NCI-H2081 treated with DMSO at 0.1 percent for 48 hours (cell line): ENCODE results near the gene ZNF584.
A peak's percentile ranks its signal among the peaks of the same experiment; 100 is the strongest.
"Not testable (repeated sequence)": the region's sequence is repeated elsewhere in the genome, so short reads cannot be mapped to it uniquely, and the experiment has no call there.

Experiments used
- DNase-seq: peaks from one replicate; lab custom pipeline; 2025; lab: John Stamatoyannopoulos, UW

Gene ZNF584

DNA sequence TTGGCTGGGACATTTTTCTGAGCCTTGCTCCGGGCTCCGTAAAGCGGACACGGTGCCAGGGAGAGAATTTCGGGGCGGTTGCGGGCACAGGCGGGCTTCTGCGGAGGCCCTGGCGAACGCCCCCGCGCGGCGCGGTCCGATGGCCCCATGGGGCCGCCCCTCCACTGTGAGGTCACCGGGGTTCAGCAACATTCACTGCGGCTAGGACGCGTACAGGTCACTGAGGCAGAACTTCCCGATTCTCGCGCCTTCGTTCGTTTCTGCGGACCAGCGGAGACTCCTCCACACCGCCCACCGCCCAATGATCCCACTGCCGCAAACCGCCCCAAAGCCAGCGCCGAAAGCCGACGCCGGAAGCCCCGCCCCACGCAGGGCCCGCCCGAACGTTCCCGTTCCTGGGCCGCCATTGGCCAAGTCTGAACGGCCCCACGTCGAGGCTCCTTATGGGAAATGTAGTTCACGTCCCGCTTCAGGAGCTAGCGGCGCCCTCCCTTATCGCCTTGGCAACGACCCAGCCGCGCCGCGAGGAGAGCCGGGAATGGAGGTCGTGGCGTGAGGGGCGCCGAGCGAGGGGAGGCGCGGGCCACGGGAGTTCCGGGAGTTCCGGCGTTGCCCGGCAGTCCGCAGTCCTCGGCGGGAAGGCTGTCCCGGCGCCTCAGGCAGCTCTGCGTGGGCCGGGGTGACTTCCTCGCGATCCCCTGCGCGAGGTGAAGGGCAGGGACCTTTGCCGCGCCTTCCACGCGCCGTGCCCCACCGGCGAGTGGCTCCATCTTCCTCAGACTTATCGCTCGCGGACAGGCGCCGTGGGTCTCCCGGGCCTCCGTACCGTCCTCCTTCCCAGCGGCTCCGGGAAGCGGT is at the start of gene ZNF584:
Gene ZNF584, plus strand, starts transcription at position 498 of the 858 bp plus-strand sequence. CDS start 499 bp downstream, outside the sequence.
- DNase-seq = peak; percentile 87

GRCh38 chr19:58361900-58362271 is 46.6 kb upstream of the ZNF584 start:
- no peak for DNase-seq

- peak; percentile 69 for DNase-seq
Measured at GRCh38 chr19:58362272-58362994, 46.0 kb upstream of the ZNF584 start, which contains the start of gene ZNF497. Gene ZNF497, minus strand, starts transcription at chr19:58362751. Its CDS starts 5,116 bp downstream, at chr19:58357635.

GRCh38 chr19:58364146-58364545 is 44.3 kb upstream of the ZNF584 start:
- DNase-seq = no peak

- DNase-seq = no peak
Measured at GRCh38 chr19:58366585-58367430, 41.6 kb upstream of the ZNF584 start.

- no peak for DNase-seq
Measured at GRCh38 chr19:58367698-58368454, 40.6 kb upstream of the ZNF584 start.

GRCh38 chr19:58368561-58369360 is 39.7 kb upstream of the ZNF584 start:
- no peak for DNase-seq

GRCh38 chr19:58372311-58373133 is 35.9 kb upstream of the ZNF584 start:
- no peak for DNase-seq

DNA sequence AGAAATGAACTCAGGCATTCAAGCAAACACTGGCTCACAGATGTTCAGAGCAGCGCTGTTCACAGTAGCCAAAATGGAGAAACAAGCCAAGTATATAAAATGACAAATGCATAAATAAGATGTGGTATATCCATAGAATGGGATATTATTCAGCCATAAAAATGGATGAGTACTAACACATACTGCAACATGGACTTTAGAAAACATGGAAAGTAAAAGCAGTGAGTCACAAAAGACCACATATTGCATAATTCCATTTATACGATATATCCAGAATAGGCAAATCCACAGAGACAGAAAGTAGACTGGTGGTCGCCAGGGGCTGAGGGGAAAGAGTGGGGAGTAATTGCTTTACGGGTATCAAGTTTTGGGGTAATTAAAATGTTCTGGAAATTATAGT is 34.2 kb upstream of the ZNF584 start:
- DNase-seq = no peak

GRCh38 chr19:58376724-58377123 is 31.7 kb upstream of the ZNF584 start:
- not testable (repeated sequence) for DNase-seq

DNA sequence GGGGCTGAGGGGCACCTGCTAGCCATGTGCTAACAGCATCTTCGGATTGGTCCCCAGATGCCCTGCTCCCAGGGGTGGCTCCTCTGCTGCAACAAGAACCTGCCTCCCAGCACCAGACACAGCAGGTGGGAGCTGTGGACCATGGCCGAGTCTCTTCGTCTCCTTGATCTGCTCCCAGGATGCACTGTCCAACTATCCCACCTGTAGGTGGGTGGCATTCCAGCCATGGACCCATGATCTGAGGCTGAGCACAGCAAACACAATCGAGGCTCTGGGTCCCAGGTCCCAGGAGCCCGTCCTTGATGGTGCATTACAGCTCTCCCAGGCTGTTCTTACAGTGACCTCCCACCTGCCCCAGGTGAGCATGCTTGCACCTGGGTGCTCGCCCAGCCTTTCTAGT is 29.2 kb upstream of the ZNF584 start:
- no peak for DNase-seq

- DNase-seq = no peak
Measured at GRCh38 chr19:58380037-58380661, 28.3 kb upstream of the ZNF584 start.

- peak; percentile 97 for DNase-seq
Measured at GRCh38 chr19:58380662-58381459, 27.6 kb upstream of the ZNF584 start, which contains the start of gene ZNF837. Gene ZNF837, minus strand, starts transcription at chr19:58381030. Its CDS starts 11,698 bp downstream, at chr19:58369332.

DNA sequence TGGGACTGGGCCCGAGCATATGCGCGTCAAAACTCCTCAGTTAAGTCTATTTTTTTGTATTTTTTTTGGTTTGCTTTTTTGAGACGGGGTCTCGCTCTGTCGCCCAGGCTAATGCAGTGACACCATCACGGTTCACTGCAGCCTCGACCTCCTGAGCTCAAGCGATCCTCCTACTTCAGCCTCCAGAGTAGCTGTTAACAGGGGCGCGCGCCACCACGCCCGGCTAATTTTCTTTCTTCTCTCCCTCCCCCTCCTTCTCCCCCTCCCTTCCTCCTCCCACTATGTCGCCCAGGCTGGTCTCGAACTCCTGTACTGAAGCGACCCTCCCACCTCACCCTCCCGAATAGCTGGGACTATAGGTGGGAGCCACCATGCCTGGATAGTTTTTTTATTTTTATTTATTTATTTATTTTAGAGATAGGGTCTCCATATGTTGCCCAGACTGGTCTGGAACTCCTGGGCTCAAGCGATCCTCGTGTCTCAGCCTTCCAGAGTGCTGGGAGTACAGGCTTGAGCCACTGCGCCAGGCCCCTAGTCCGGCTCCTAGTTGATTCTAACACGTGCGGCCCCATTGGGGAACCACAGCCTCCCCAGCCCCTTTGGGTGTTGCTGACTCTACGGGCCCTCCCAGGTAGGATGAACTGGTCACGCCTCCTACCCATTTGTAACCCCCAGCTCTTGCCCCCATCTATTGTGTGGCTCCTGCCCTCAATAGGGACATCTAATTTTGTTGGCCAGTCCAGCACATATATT is 26.8 kb upstream of the ZNF584 start:
- DNase-seq = no peak

GRCh38 chr19:58382997-58383603 is 25.3 kb upstream of the ZNF584 start:
- no peak for DNase-seq

- no peak for DNase-seq
Measured at GRCh38 chr19:58385313-58385890, 23.0 kb upstream of the ZNF584 start.
